Suprapubic skin (tissue), 3 donors: ENCODE results near the gene PDE11A.

Experiments
- CTCF ChIP-seq, 2 donors: fragments of 200-600 bp in 1 of 2; fragments of 450-650 bp in 1 of 2; sonication (generic) in 1 of 2; IDR thresholded peaks; one replicate each; pipeline ENCODE4 v1.5.1; 2016 to 2019; ENCODE audit warnings: antibody characterized with exemption in 2 of 2, mild to moderate bottlenecking in 1 of 2, moderate library complexity in 1 of 2
- EP300 ChIP-seq: sonication (generic); formaldehyde crosslinking; IDR thresholded peaks from one replicate; pipeline ENCODE4 v1.6.1; 2017; ENCODE audit warnings: antibody characterized with exemption
- POLR2A ChIP-seq, 2 donors: fragments of 450-650 bp; IDR thresholded peaks; one replicate each; pipeline ENCODE4 v1.6.1; 2017; ENCODE audit warnings: antibody characterized with exemption in 2 of 2, mild to moderate bottlenecking in 2 of 2, moderate library complexity in 2 of 2

DNA sequence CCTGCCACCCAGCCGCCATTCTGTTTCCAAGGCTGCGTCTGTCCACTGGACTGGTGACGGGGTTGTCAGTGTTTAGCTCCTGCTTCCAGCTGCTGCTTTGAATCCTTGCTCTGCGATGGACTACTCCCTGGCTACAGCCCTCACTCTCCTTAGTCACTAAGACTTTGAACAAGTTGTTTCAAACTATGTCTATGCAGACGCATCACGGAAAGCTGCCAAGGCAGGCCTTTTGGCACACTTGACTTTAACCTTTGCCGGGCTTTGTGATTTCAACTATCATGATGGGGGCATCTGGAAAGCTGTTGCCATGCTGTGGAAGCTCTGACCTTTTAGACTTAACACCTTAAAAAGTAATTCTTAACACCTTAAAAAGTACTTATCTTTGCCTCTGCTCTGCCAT lies 54.4 kb downstream of the PDE11A start:
- no peak for TF ChIP-seq EP300
- no peak for TF ChIP-seq CTCF (IDR thresholded peaks at IDR 0.05)
- TF ChIP-seq POLR2A (IDR thresholded peaks at IDR 0.05) = no peak
